Vagina (tissue), 2 donors: Measurements from ENCODE around the gene IFT27.

Experiments
- CTCF ChIP-seq, 3 experiments: fragments of 450-650 bp in 2 of 3; fragments of 200-600 bp in 1 of 3; sonication (generic) in 1 of 3; IDR thresholded peaks; one replicate each; pipeline ENCODE4 v1.5.1; 2017 to 2019; ENCODE audit warnings: antibody characterized with exemption in 3 of 3, mild to moderate bottlenecking in 2 of 3, moderate library complexity in 2 of 3
- POLR2A ChIP-seq, 2 donors: fragments of 450-650 bp; IDR thresholded peaks; one replicate each; pipeline ENCODE4 v1.6.1; 2017; ENCODE audit warnings: antibody characterized with exemption in 2 of 2, mild to moderate bottlenecking in 2 of 2, moderate library complexity in 2 of 2
- POLR2AphosphoS5 ChIP-seq, 2 donors: sonication (generic); formaldehyde crosslinking; IDR thresholded peaks; one replicate each; pipeline ENCODE4 v1.9.0; 2017; ENCODE audit warnings: antibody characterized with exemption in 2 of 2, mild to moderate bottlenecking in 2 of 2, low read depth in 1 of 2; ENCODE audit not compliant: insufficient read depth in 1 of 2

- no peak for TF ChIP-seq CTCF (IDR thresholded peaks at IDR 0.05)
- TF ChIP-seq POLR2A (IDR thresholded peaks at IDR 0.05): no peak
- TF ChIP-seq POLR2AphosphoS5 (IDR thresholded peaks at IDR 0.05; ENCODE audit: insufficient read depth in 1 of 2, low read depth in 1 of 2): no peak
Observed at GRCh38 chr22:36760786-36761185, 15.1 kb downstream of the IFT27 start.
